Fibroblast of lung (primary cell): ENCODE data around the gene COASY. TPM values are rescaled to one million over a fixed set of nuclear protein-coding genes. Genes with fewer than 3 reads are reported as not detected.

Source experiments
- DNase-seq, 2 donors: peaks; one replicate each; pipeline versions ENCODE4 v3.0.0 to v3.0.0-alpha.2; 2010; ENCODE audit warnings: low read depth in 2 of 2
- H2AFZ ChIP-seq: 2 replicates; pipeline ENCODE4 v1.5.1; 2012; ENCODE audit warnings: low read length, control low read depth, inconsistent platforms
- H3K27ac ChIP-seq: 2 replicates; pipeline ENCODE4 v1.5.1; 2011; ENCODE audit warnings: low read length, control low read depth; ENCODE audit not compliant: insufficient read depth
- H3K27me3 ChIP-seq: 2 replicates; pipeline ENCODE4 v1.5.1; 2011; ENCODE audit warnings: mild to moderate bottlenecking, low read length; ENCODE audit not compliant: control insufficient read depth, insufficient read depth
- H3K36me3 ChIP-seq: 2 replicates; pipeline ENCODE4 v1.5.1; 2011; ENCODE audit warnings: low read length; ENCODE audit not compliant: control insufficient read depth, insufficient read depth
- H3K4me1 ChIP-seq: 2 replicates; pipeline ENCODE4 v1.5.1; 2011; ENCODE audit warnings: low read length; ENCODE audit not compliant: control insufficient read depth, insufficient read depth; ENCODE audit errors: extremely low read depth
- H3K4me2 ChIP-seq: 2 replicates; pipeline ENCODE4 v1.5.1; 2011; ENCODE audit warnings: low read length, control low read depth; ENCODE audit not compliant: insufficient read depth; ENCODE audit errors: extremely low read depth
- H3K4me3 ChIP-seq, 4 experiments: fragments of 200-600 bp in 1 of 4; sonication (generic) in 1 of 4; replicated peaks in 1 of 4; 2 replicates each; pipeline ENCODE4 v1.5.1; 2011 to 2016; ENCODE audit warnings: low read length in 4 of 4, low read depth in 3 of 4, mild to moderate bottlenecking in 3 of 4, control low read depth in 2 of 4, inconsistent platforms in 1 of 4, mixed read lengths in 1 of 4; ENCODE audit not compliant: insufficient read depth in 1 of 4; ENCODE audit errors: control extremely low read depth in 1 of 4
- H3K79me2 ChIP-seq: 2 replicates; pipeline ENCODE4 v1.5.1; 2012; ENCODE audit warnings: mild to moderate bottlenecking, low read length, inconsistent platforms; ENCODE audit not compliant: control insufficient read depth, insufficient read depth
- H3K9ac ChIP-seq: 2 replicates; pipeline ENCODE4 v1.5.1; 2011; ENCODE audit warnings: mild to moderate bottlenecking, low read length, control low read depth; ENCODE audit not compliant: insufficient read depth
- H3K9me3 ChIP-seq: 2 replicates; pipeline ENCODE4 v1.5.1; 2012; ENCODE audit warnings: low read depth, low read length; ENCODE audit not compliant: control insufficient read depth, insufficient read depth
- H4K20me1 ChIP-seq: 2 replicates; pipeline ENCODE4 v1.5.1; 2011; ENCODE audit warnings: low read length; ENCODE audit not compliant: control insufficient read depth, insufficient read depth; ENCODE audit errors: extremely low read depth
- EZH2 ChIP-seq: IDR thresholded peaks from 2 replicates; pipeline ENCODE4 v1.5.1; 2012; ENCODE audit warnings: low read length, control low read depth, mild to moderate bottlenecking; ENCODE audit errors: missing control alignments
- polyA plus RNA-seq, 2 donors: library from polyadenylated mRNA; depleted of rRNA in 1 of 2; stranded (reverse) in 1 of 2; unstranded in 1 of 2; fragments of >200 nt; gene quantifications; 2 replicates each; pipeline ENCODE4 v1.2.1, GENCODE V29; 2011 to 2012; ENCODE audit warnings: missing spikeins in 1 of 2
- total RNA-seq: library from RNA; depleted of rRNA; stranded (reverse); fragments of >200 nt; gene quantifications from 2 replicates; pipeline ENCODE4 v1.2.1, GENCODE V29; 2014
- TF ChIP-seq, protein P1 (sequence below), 2 donors: IDR thresholded peaks in 1 of 2; conservative IDR thresholded peaks in 1 of 2; 1 replicate in 1 of 2; 2 replicates in 1 of 2; pipeline ENCODE4 v1.5.1; 2011 to 2012; ENCODE audit warnings: low read length in 2 of 2, control low read depth in 1 of 2, inconsistent platforms in 1 of 2, low read depth in 1 of 2, mild to moderate bottlenecking in 1 of 2

The COASY gene
- total and polyA plus RNA-seq, 2 donors (not counting 1 experiment from before 2014, with no cell fraction given) = 16.5 to 20.3 TPM

DNA sequence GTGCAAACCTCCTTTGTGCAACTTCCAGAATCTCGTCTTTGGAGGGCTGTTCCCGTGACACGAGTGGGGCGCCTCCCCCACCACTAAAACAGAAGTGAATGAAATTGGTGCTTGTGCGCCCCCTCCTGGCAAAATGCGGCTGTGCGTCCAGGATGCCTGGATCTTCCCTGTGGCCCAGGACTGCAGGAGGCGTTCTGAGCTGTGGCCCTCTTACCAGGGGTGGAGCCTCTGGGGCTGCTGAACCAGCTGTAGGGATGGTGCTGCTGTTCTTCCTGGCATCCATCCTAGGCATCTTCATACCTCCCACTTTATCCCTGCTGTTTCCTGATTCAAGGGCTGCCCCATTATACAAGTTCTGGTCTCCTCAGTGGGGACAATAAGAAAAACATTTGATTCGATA lies 44.4 kb upstream of the COASY start:
- H4K20me1 ChIP-seq = no peaks in the 10 kb centered on the region
- H3K27me3 ChIP-seq = no peaks in the 10 kb centered on the region
- TF ChIP-seq EZH2 = no peak
- TF ChIP-seq, protein P1, sequence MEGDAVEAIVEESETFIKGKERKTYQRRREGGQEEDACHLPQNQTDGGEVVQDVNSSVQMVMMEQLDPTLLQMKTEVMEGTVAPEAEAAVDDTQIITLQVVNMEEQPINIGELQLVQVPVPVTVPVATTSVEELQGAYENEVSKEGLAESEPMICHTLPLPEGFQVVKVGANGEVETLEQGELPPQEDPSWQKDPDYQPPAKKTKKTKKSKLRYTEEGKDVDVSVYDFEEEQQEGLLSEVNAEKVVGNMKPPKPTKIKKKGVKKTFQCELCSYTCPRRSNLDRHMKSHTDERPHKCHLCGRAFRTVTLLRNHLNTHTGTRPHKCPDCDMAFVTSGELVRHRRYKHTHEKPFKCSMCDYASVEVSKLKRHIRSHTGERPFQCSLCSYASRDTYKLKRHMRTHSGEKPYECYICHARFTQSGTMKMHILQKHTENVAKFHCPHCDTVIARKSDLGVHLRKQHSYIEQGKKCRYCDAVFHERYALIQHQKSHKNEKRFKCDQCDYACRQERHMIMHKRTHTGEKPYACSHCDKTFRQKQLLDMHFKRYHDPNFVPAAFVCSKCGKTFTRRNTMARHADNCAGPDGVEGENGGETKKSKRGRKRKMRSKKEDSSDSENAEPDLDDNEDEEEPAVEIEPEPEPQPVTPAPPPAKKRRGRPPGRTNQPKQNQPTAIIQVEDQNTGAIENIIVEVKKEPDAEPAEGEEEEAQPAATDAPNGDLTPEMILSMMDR (conservative IDR thresholded peaks at IDR 0.05 in 1 of 2, IDR thresholded peaks at IDR 0.05 in 1 of 2; ENCODE audit: low read depth in 1 of 2, low read length in 2 of 2) = peak; percentile 94
- peaks cover 50% of the 10 kb centered on the region for H3K4me1 ChIP-seq
- H3K27ac ChIP-seq = peak overlapping the region; percentile 97
- DNase-seq = peak; percentile 89 to 94
- no peaks in the 10 kb centered on the region for H3K79me2 ChIP-seq
- no peak overlapping the region for H3K4me3 ChIP-seq
- peaks cover 3% of the 10 kb centered on the region for H3K36me3 ChIP-seq
- H2AFZ ChIP-seq = no peak overlapping the region
- no peaks in the 10 kb centered on the region for H3K9me3 ChIP-seq
- H3K9ac ChIP-seq = no peak overlapping the region
- peak overlapping the region; percentile 77 for H3K4me2 ChIP-seq

DNA sequence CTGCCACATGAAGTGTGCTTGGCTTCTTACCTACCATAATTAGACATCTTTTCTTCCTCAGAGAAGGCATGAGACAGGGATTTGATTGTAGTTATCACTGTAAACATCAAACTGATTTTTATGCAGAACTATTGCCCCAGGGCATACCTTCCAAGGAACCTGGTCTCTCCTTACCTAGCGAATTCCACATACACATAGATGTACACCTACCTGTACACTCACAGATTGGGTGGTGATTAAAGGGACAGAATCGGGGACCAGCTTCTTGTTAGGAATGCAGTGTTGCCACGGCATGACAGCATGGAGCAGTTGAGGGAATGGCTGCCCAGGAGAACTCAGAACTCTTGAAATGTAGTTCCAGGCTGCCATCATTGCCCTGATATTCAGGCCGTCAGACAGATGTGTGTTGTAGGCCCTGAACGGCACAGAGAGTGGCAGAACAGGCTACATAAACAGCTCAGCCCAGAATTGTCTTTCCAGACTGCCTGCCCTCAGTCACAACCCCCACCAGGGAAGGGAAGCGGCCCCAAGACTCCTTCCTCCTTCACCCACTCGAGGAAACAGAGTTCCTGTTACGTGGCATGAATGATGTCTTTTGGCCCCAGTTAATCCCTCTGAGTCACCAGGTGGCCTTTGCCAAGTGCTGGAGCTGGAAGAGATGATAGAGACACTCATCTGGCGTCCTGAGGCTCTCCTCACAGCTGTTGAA lies 43.7 kb upstream of the COASY start:
- TF ChIP-seq EZH2 = no peak
- TF ChIP-seq, protein P1 (conservative IDR thresholded peaks at IDR 0.05 in 1 of 2, IDR thresholded peaks at IDR 0.05 in 1 of 2; ENCODE audit: low read depth in 1 of 2, low read length in 2 of 2) = no peak
- H2AFZ ChIP-seq = peak overlapping the region; percentile 25
- DNase-seq = peak; percentile 97 to 98
- H3K4me3 ChIP-seq = peak overlapping the region in 1 of 4 experiments; percentile 7
- H3K9me3 ChIP-seq = no peaks in the 10 kb centered on the region
- peak overlapping the region; percentile 97 for H3K27ac ChIP-seq
- H3K9ac ChIP-seq = peak overlapping the region; percentile 63
- H3K4me2 ChIP-seq = peak overlapping the region; percentile 77
- H3K79me2 ChIP-seq = no peaks in the 10 kb centered on the region
- H3K4me1 ChIP-seq = peaks cover 55% of the 10 kb centered on the region
- H4K20me1 ChIP-seq = no peaks in the 10 kb centered on the region
- H3K36me3 ChIP-seq = peaks cover 9% of the 10 kb centered on the region
- no peaks in the 10 kb centered on the region for H3K27me3 ChIP-seq

DNA sequence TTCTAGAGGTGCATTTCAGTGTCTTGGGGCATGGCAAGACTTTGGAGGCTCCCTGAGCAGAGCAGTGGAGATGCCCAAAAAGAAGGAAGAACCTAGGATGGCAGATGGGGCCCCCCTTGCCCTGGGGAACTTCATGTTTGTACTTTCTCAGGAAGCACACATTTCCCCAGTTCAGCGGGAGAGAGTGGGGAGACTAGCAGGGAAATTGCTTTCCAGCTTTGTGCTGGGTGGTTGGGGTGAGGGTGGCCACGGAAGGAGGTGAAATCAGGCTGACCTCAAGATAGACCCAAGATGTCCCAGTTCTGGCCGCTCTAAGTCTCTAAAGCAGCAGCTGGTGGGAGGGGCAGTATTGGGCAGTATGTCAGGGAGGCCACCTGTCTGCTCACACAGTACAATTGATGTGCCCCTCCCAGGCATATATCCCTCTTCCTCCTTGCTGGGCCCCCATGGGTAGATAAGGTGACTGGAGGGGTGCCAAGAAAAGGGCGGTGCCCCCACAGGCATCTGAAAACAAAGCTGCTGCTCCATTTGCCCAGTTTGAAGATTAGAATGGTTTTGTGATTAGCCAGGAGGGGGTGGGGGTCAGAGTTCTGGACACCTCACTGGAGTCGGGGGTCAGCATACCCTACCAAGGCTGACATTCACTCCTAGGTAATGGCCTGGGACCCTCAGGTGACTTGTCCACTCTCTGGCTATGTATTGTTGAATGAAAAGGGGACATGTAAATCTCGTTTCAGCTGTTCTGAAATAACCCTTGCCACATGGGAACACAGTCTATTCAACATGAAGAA lies 43.0 kb upstream of the COASY start:
- TF ChIP-seq, protein P1 (conservative IDR thresholded peaks at IDR 0.05 in 1 of 2, IDR thresholded peaks at IDR 0.05 in 1 of 2; ENCODE audit: low read depth in 1 of 2, low read length in 2 of 2) = no peak
- TF ChIP-seq EZH2 = no peak
- no peaks in the 10 kb centered on the region for H4K20me1 ChIP-seq
- peaks cover 55% of the 10 kb centered on the region for H3K4me1 ChIP-seq
- H3K4me3 ChIP-seq = no peak overlapping the region
- peak overlapping the region; percentile 97 for H3K27ac ChIP-seq
- no peaks in the 10 kb centered on the region for H3K79me2 ChIP-seq
- H3K9me3 ChIP-seq = no peaks in the 10 kb centered on the region
- H3K36me3 ChIP-seq = peaks cover 10% of the 10 kb centered on the region
- no peak overlapping the region for H2AFZ ChIP-seq
- H3K27me3 ChIP-seq = no peaks in the 10 kb centered on the region
- peak overlapping the region; percentile 52 for H3K9ac ChIP-seq
- DNase-seq = peak; percentile 55 to 63
- H3K4me2 ChIP-seq = peak overlapping the region; percentile 60
